ENCODE measurements around the gene APBA2. TPM values are rescaled to one million over a fixed set of nuclear protein-coding genes. Genes with fewer than 3 reads are reported as not detected.
A peak's percentile ranks its signal among the peaks of the same experiment; 100 is the strongest.

The APBA2 gene
- total RNA-seq, 1 donor from 2014 or later = 5.3 TPM

DNA sequence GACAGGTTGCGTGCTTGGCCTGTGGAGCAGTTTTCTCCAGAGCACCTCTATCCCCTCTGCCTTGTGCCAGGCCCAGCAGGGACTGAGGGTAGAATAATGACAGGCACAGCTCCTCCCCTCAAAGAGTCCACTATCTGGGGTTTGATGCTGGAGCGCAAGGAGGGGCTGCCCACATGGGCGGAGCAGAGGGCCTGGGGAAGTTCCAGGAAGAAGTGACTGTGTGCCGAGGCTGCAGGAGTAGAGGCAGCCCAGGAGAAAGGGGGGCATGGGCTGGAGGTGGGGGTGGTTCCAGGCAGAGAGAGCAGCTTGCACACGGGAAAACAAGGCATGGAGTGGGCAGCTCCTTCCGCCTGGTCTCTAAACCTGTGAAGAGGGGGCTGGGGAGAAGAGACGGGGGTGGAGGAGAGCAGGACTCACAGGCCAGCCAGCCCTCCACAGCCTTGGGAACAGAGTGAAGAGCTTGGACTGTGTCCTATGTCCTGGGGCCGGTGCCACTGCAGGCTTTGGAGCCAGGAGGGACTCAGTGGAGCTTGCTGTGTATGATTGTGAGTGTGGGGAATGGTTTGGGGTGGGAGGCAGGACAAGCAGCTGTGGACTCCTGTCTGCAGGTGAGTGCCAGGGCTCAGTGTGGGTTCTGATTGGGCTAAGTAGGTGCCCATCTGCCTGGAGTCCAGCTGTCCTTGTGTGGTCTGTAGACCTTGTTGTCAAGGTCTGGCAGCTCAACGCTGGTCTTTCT lies 48.1 kb downstream of the APBA2 start:
- no peaks in the 10 kb centered on the region for H3K27me3 ChIP-seq (ENCODE audit: control insufficient read depth, insufficient read depth, low read length)
- DNase-seq (ENCODE audit: low read depth) (no peak), FAIRE-seq (no peak)
- no peak for TF ChIP-seq CTCF (IDR thresholded peaks at IDR 0.05; ENCODE audit: insufficient read depth, low read length, severe bottlenecking)
- no peaks in the 10 kb centered on the region for H3K36me3 ChIP-seq (ENCODE audit: control insufficient read depth, insufficient read depth, low read length)
- no peak overlapping the region for H3K4me3 ChIP-seq (ENCODE audit: low read depth, low read length)

DNA sequence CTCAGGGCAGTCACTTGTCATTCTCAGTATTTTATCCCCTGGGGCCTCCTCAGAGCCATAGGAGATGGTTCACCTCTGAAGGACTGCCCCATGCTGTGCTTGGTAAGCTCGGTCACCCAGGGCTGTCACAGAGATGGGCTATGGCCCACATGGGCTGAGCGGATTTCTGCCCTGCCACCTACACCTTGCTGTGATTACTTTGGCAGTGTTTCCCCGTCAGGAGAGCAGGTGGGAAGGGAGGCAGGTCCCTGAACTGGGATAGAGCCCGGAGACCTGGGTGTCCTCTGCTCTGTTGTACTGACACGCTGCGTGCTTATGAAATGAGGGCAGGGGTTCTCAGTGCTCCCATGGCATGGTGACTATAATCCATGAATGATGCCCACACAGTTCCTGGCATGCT lies 48.9 kb downstream of the APBA2 start:
- FAIRE-seq = no peak
- no peak for TF ChIP-seq CTCF (IDR thresholded peaks at IDR 0.05; ENCODE audit: insufficient read depth, low read length, severe bottlenecking)
- no peaks in the 10 kb centered on the region for H3K27me3 ChIP-seq (ENCODE audit: control insufficient read depth, insufficient read depth, low read length)

GRCh38 chr15:28935316-28935715 lies 49.5 kb downstream of the APBA2 start:
- no peak for FAIRE-seq
- no peaks in the 10 kb centered on the region for H3K27me3 ChIP-seq (ENCODE audit: control insufficient read depth, insufficient read depth, low read length)
- peak; percentile 5 for TF ChIP-seq CTCF (IDR thresholded peaks at IDR 0.05; ENCODE audit: insufficient read depth, low read length, severe bottlenecking)
- H3K4me3 ChIP-seq (ENCODE audit: low read depth, low read length) = no peak overlapping the region
- no peaks in the 10 kb centered on the region for H3K36me3 ChIP-seq (ENCODE audit: control insufficient read depth, insufficient read depth, low read length)
- DNase-seq (ENCODE audit: low read depth) = no peak

More for the DNA sequence above, 48.9 kb downstream of the APBA2 start:
- Histone ChIP-seq H3K36me3 (ENCODE audit: control insufficient read depth, insufficient read depth, low read length) (no peaks in the 10 kb centered on the region), H3K4me3 (ENCODE audit: low read depth, low read length) (no peak overlapping the region)
- DNase-seq (ENCODE audit: low read depth) = no peak

DNA sequence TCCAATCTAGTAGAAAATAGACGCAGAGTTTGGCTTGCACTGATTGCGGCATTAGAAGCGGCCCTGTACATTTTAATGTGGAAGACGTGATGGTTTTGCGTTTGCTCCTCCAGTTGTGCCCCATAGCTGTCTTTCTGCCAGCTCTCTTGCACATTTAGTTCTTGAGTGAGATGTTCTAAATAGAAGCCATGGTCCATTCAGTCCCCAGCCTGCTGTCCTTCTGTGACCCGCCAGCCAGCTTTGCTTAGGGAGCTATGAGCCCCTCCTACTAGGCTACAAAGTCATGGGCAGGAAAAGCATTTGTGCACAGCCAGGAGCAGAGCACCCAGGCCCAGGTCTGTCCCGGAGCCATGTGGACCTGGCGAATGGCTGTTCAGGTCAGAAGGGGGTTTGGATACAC lies 50.3 kb downstream of the APBA2 start:
- Histone ChIP-seq H3K4me3 (ENCODE audit: low read depth, low read length) (no peak overlapping the region), H3K27me3 (ENCODE audit: control insufficient read depth, insufficient read depth, low read length) (no peaks in the 10 kb centered on the region), H3K36me3 (ENCODE audit: control insufficient read depth, insufficient read depth, low read length) (no peaks in the 10 kb centered on the region)
- FAIRE-seq (no peak), DNase-seq (ENCODE audit: low read depth) (no peak)
- TF ChIP-seq CTCF (IDR thresholded peaks at IDR 0.05; ENCODE audit: insufficient read depth, low read length, severe bottlenecking) = no peak

DNA sequence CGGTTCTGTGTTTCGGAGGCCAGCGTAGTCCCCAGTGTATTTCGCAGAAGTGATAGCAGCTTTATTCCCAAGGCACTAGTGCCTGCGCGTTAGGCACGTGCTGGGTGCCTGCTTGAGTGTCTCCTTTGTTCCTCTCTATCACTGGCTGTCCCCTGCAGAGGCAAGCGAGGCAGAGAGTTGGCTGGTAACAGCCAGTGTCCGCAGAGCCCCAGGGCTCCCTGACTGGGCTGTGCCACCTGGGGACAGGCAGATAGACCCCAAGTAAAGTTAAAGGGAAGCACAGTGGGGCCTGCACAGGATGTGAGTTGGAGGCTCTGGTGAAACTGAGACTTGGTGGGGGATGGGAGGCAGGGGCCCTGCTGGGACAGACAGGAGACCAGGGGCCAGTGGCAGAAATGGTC lies 50.7 kb downstream of the APBA2 start:
- no peaks in the 10 kb centered on the region for H3K27me3 ChIP-seq (ENCODE audit: control insufficient read depth, insufficient read depth, low read length)
- no peaks in the 10 kb centered on the region for H3K36me3 ChIP-seq (ENCODE audit: control insufficient read depth, insufficient read depth, low read length)
- TF ChIP-seq CTCF (IDR thresholded peaks at IDR 0.05; ENCODE audit: insufficient read depth, low read length, severe bottlenecking) = no peak
- FAIRE-seq = no peak
- H3K4me3 ChIP-seq (ENCODE audit: low read depth, low read length) = no peak overlapping the region
- DNase-seq (ENCODE audit: low read depth) = no peak

DNA sequence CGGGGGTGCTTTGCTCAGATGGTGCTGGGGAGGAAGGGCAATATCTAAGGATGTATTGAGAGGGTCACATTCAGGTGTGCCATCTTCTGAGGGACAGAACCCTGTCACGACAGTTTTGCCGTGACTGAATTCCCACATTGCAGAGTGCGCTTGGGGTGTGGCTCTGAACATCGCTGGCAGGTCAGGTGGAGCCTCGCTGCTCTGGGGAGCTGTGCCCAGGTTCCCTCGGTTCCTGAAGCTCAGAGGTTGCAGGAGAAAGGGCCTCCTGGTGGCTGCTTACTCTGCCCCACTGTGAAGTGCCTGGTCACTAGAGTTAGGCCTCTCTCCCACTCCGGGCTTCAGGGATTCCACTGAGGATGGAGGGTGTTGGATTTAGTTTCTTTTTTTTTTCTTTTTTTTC lies 51.5 kb downstream of the APBA2 start:
- Histone ChIP-seq H3K36me3 (ENCODE audit: control insufficient read depth, insufficient read depth, low read length) (no peaks in the 10 kb centered on the region), H3K4me3 (ENCODE audit: low read depth, low read length) (no peak overlapping the region), H3K27me3 (ENCODE audit: control insufficient read depth, insufficient read depth, low read length) (no peaks in the 10 kb centered on the region)
- DNase-seq (ENCODE audit: low read depth) (no peak), FAIRE-seq (no peak)
- TF ChIP-seq CTCF (IDR thresholded peaks at IDR 0.05; ENCODE audit: insufficient read depth, low read length, severe bottlenecking) = no peak
